Measurements from ENCODE around the gene HTR3A.

HTR3A gene

GRCh38 chr11:113979431-113979830, 4.5 kb downstream of the HTR3A start:
- no peak for DNase-seq (ENCODE audit: low spot score)

GRCh38 chr11:113980785-113981184, 5.9 kb downstream of the HTR3A start:
- no peak for DNase-seq (ENCODE audit: low spot score)

- DNase-seq (ENCODE audit: low spot score) = no peak
These were observed 7.4 kb downstream of the HTR3A start for GRCh38 chr11:113982306-113982705.

GRCh38 chr11:113984781-113985180, 9.9 kb downstream of the HTR3A start:
- DNase-seq (ENCODE audit: low spot score) = no peak

- no peak for DNase-seq (ENCODE audit: low spot score)
These were observed 11.0 kb downstream of the HTR3A start for GRCh38 chr11:113985906-113986305.

GRCh38 chr11:113986351-113987140, 11.6 kb downstream of the HTR3A start:
- DNase-seq (ENCODE audit: low spot score) = no peak

GRCh38 chr11:113989381-113989780, 14.5 kb downstream of the HTR3A start:
- DNase-seq (ENCODE audit: low spot score) = no peak

- DNase-seq (ENCODE audit: low spot score) = no peak
These were observed 15.0 kb downstream of the HTR3A start for GRCh38 chr11:113989916-113990315.

GRCh38 chr11:113991170-113991569, 16.3 kb downstream of the HTR3A start:
- DNase-seq (ENCODE audit: low spot score) = peak; percentile 32

GRCh38 chr11:113991718-113992458, 17.0 kb downstream of the HTR3A start:
- no peak for DNase-seq (ENCODE audit: low spot score)

GRCh38 chr11:113992459-113993110, 17.7 kb downstream of the HTR3A start:
- no peak for DNase-seq (ENCODE audit: low spot score)

GRCh38 chr11:113994077-113994954, 19.4 kb downstream of the HTR3A start:
- peak; percentile 43 for DNase-seq (ENCODE audit: low spot score)

- no peak for DNase-seq (ENCODE audit: low spot score)
These were observed 22.6 kb downstream of the HTR3A start for GRCh38 chr11:113997473-113997872.

GRCh38 chr11:113998574-113998973, 23.7 kb downstream of the HTR3A start:
- DNase-seq (ENCODE audit: low spot score) = no peak

GRCh38 chr11:114000526-114000925, 25.6 kb downstream of the HTR3A start:
- DNase-seq (ENCODE audit: low spot score) = no peak

- DNase-seq (ENCODE audit: low spot score) = no peak
These were observed 26.5 kb downstream of the HTR3A start for GRCh38 chr11:114001416-114001815.

- DNase-seq (ENCODE audit: low spot score) = no peak
These were observed 33.4 kb downstream of the HTR3A start for GRCh38 chr11:114008331-114008730.

- DNase-seq (ENCODE audit: low spot score) = no peak
These were observed 36.0 kb downstream of the HTR3A start for GRCh38 chr11:114010931-114011330.

- no peak for DNase-seq (ENCODE audit: low spot score)
These were observed 36.5 kb downstream of the HTR3A start for GRCh38 chr11:114011443-114011842.

GRCh38 chr11:114015117-114015516, 40.2 kb downstream of the HTR3A start:
- no peak for DNase-seq (ENCODE audit: low spot score)

- DNase-seq (ENCODE audit: low spot score) = no peak
These were observed 42.1 kb downstream of the HTR3A start for GRCh38 chr11:114016986-114017385.

GRCh38 chr11:114017723-114018122, 42.8 kb downstream of the HTR3A start:
- no peak for DNase-seq (ENCODE audit: low spot score)
